Mesothelial cell of epicardium (in vitro differentiated cells): ENCODE results near the gene URGCP. TPM values are rescaled to one million over a fixed set of nuclear protein-coding genes. Genes with fewer than 3 reads are reported as not detected.
"Not testable (repeated sequence)": the region's sequence is repeated elsewhere in the genome, so short reads cannot be mapped to it uniquely, and the experiment has no call there.

ENCODE experiments used
- DNase-seq, 2 experiments: peaks; one replicate each; pipeline ENCODE4 v3.0.0; 2021; ENCODE audit warnings: low spot score in 2 of 2; ENCODE audit not compliant: unreplicated experiment in 2 of 2
- H3K27ac Mint-ChIP-seq: 2 replicates; pipeline ENCODE4 v1.8.0; 2021; ENCODE audit warnings: mixed read lengths
- H3K27me3 Mint-ChIP-seq: 2 replicates; pipeline ENCODE4 v1.8.0; 2021; ENCODE audit warnings: low read depth, mixed read lengths
- H3K36me3 Mint-ChIP-seq: 2 replicates; pipeline ENCODE4 v1.8.0; 2021; ENCODE audit warnings: mixed read lengths
- H3K4me1 Mint-ChIP-seq: 2 replicates; pipeline ENCODE4 v1.8.0; 2021; ENCODE audit warnings: mixed read lengths
- H3K4me3 Mint-ChIP-seq: 2 replicates; pipeline ENCODE4 v1.8.0; 2021; ENCODE audit warnings: mild to moderate bottlenecking, moderate library complexity, mixed read lengths
- H3K9me3 Mint-ChIP-seq: 2 replicates; pipeline ENCODE4 v1.8.0; 2021; ENCODE audit warnings: mixed read lengths
- total RNA-seq: library from RNA; stranded (reverse); gene quantifications from 3 replicates; pipeline ENCODE4 v1.2.1, GENCODE V29; 2021
- TF ChIP-seq, protein P1 (sequence below): fragments of 200-600 bp; sonication (generic); IDR thresholded peaks from one replicate; pipeline ENCODE4 v1.5.0; 2021; ENCODE audit warnings: antibody characterized with exemption; ENCODE audit not compliant: unreplicated experiment

Gene URGCP
- total RNA-seq, 1 donor from 2014 or later = 36.8 TPM

GRCh38 chr7:43843296-43843695, 63.1 kb downstream of the URGCP start:
- DNase-seq = no peak
- no peaks in the 10 kb centered on the region for H3K4me1 Mint-ChIP-seq
- H3K27ac Mint-ChIP-seq = no peak overlapping the region
- no peaks in the 10 kb centered on the region for H3K9me3 Mint-ChIP-seq
- H3K36me3 Mint-ChIP-seq = no peaks in the 10 kb centered on the region
- no peak overlapping the region for H3K4me3 Mint-ChIP-seq
- TF ChIP-seq, protein P1, sequence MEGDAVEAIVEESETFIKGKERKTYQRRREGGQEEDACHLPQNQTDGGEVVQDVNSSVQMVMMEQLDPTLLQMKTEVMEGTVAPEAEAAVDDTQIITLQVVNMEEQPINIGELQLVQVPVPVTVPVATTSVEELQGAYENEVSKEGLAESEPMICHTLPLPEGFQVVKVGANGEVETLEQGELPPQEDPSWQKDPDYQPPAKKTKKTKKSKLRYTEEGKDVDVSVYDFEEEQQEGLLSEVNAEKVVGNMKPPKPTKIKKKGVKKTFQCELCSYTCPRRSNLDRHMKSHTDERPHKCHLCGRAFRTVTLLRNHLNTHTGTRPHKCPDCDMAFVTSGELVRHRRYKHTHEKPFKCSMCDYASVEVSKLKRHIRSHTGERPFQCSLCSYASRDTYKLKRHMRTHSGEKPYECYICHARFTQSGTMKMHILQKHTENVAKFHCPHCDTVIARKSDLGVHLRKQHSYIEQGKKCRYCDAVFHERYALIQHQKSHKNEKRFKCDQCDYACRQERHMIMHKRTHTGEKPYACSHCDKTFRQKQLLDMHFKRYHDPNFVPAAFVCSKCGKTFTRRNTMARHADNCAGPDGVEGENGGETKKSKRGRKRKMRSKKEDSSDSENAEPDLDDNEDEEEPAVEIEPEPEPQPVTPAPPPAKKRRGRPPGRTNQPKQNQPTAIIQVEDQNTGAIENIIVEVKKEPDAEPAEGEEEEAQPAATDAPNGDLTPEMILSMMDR = no peak
- H3K27me3 Mint-ChIP-seq = peaks cover 14% of the 10 kb centered on the region

DNA sequence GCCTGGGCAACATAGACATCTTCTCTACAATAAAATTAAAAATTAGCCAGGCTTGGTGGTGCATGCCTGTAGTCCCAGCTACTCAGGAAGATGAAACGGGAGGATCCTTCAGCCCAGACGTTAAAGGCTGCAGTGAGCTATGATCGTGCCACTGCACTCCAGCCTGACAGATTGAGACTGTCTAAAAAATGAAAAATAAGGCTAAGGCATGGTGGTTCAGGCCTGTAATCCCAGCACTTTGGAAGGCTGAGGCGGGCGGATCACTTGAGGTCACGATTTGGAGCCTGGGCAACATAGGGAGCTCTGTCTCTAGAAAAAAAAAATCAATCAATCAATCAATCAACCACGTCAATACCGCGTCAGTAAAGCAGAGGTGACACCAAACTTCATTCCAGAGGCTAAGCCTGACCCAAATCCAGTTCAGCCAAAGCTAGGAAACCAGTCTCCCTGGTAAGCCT, 68.2 kb downstream of the URGCP start:
- Mint-ChIP-seq H3K27ac (no peak overlapping the region), H3K36me3 (no peaks in the 10 kb centered on the region), H3K27me3 (peaks cover 14% of the 10 kb centered on the region), H3K9me3 (no peaks in the 10 kb centered on the region), H3K4me3 (peak overlapping the region; percentile 56), H3K4me1 (no peaks in the 10 kb centered on the region)
- TF ChIP-seq, protein P1 = no peak
- no peak for DNase-seq

GRCh38 chr7:43834463-43835251, 71.7 kb downstream of the URGCP start:
- peaks cover 9% of the 10 kb centered on the region for H3K9me3 Mint-ChIP-seq
- no peaks in the 10 kb centered on the region for H3K4me1 Mint-ChIP-seq
- H3K27ac Mint-ChIP-seq = no peak overlapping the region
- H3K27me3 Mint-ChIP-seq = peaks cover 2% of the 10 kb centered on the region
- H3K4me3 Mint-ChIP-seq = no peak overlapping the region
- no peak for DNase-seq
- TF ChIP-seq, protein P1 = no peak
- H3K36me3 Mint-ChIP-seq = no peaks in the 10 kb centered on the region

DNA sequence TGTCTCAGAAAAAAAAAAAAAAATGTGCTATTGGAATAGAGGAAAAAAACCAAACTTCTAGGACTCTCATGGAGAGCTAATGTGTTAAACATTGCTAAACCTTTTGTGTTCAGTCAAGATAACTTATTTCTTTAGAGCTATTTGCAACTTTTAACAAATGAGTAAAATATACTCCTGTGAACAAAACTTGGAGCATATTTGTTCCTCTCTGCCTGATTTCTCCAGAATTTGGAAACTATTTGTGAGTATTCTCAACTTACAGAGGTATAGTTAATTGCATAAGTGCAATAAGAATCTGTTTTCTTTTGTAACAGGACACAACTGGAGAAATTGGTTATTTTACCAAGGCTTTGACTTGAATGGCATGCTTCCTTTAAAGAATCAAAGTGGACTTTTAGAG, 75.5 kb downstream of the URGCP start:
- not testable (repeated sequence) for DNase-seq, H3K27ac Mint-ChIP-seq, H3K9me3 Mint-ChIP-seq, H3K4me1 Mint-ChIP-seq, H3K36me3 Mint-ChIP-seq, H3K4me3 Mint-ChIP-seq
- H3K27me3 Mint-ChIP-seq = peaks cover 16% of the 10 kb centered on the region

Other genes starting within 250 kb of the URGCP start
- 89.3 to 93.7 TPM (median 91.8 TPM) in 3 replicates for gene COA1, start 177.1 kb downstream of the URGCP start, total RNA-seq
- 27.3 to 29.6 TPM (median 28.9 TPM) in 3 replicates for gene BLVRA, start 147.9 kb downstream of the URGCP start, total RNA-seq
- gene MRPS24, start 37.1 kb downstream of the URGCP start, total RNA-seq = 59.4 to 66.6 TPM (median 65.5 TPM) in 3 replicates
- 8.9 to 10.1 TPM (median 10.1 TPM) in 3 replicates for gene UBE2D4, start 19.8 kb upstream of the URGCP start, total RNA-seq
- gene SPDYE1, start 91.3 kb upstream of the URGCP start, total RNA-seq = not detected in 3 replicates
- gene DBNL, start 138.1 kb upstream of the URGCP start, total RNA-seq = 62.6 to 70.9 TPM (median 64.5 TPM) in 3 replicates
- gene PGAM2, start 159.0 kb upstream of the URGCP start, total RNA-seq = 0.99 to 1.7 TPM (median 1.2 TPM) in 3 replicates
- 27.1 to 29.8 TPM (median 29.0 TPM) in 3 replicates for gene POLM, start 175.9 kb upstream of the URGCP start, total RNA-seq
- 94.3 to 96.8 TPM (median 95.2 TPM) in 3 replicates for gene AEBP1, start 197.7 kb upstream of the URGCP start, total RNA-seq
- gene POLD2, start 217.0 kb upstream of the URGCP start, total RNA-seq = 117 to 126 TPM (median 125 TPM) in 3 replicates
- gene MYL7, start 234.7 kb upstream of the URGCP start, total RNA-seq = 11.4 to 14.3 TPM (median 12.5 TPM) in 3 replicates